OCI-LY3 (cell line): ENCODE results near the gene FAM161B.

ENCODE experiments used
- EZH2phosphoT487 ChIP-seq: fragments of 200-600 bp; shearing (Covaris generic); IDR thresholded peaks from 2 replicates; pipeline ENCODE4 v1.6.1; 2018; ENCODE audit warnings: antibody characterized with exemption, mixed run types, low read depth
- TF ChIP-seq, protein P1 (sequence below): fragments of 200-600, 300-600 bp; sonication (generic); IDR thresholded peaks from 2 replicates; pipeline ENCODE4 v1.5.1; 2014; ENCODE audit warnings: antibody characterized with exemption, low read length, low read depth

DNA sequence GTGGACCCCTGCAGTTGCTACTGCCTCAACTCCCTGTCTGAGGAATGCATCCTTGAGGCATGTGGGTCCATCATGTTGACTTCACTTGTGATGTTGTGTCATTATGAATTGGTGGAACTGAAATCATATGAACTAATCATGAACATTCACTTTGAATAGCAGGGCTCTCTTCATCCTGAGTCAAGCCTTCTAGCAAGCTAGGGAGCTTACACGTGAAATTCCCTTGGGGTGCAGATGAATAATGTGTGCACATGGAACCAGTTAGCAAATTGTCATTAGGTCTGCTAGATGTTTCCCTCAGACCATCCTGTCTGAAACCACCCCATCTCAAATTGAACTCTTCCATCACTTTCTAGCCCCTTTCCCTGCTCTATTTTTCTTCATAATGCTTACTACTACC, 3.8 kb upstream of the FAM161B start:
- TF ChIP-seq, protein P1, sequence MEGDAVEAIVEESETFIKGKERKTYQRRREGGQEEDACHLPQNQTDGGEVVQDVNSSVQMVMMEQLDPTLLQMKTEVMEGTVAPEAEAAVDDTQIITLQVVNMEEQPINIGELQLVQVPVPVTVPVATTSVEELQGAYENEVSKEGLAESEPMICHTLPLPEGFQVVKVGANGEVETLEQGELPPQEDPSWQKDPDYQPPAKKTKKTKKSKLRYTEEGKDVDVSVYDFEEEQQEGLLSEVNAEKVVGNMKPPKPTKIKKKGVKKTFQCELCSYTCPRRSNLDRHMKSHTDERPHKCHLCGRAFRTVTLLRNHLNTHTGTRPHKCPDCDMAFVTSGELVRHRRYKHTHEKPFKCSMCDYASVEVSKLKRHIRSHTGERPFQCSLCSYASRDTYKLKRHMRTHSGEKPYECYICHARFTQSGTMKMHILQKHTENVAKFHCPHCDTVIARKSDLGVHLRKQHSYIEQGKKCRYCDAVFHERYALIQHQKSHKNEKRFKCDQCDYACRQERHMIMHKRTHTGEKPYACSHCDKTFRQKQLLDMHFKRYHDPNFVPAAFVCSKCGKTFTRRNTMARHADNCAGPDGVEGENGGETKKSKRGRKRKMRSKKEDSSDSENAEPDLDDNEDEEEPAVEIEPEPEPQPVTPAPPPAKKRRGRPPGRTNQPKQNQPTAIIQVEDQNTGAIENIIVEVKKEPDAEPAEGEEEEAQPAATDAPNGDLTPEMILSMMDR: no peak
- no peak for TF ChIP-seq EZH2phosphoT487
